Epithelial cell of proximal tubule (primary cell): ENCODE measurements around the gene NID2. TPM values are rescaled to one million over a fixed set of nuclear protein-coding genes. Genes with fewer than 3 reads are reported as not detected.
A peak's percentile ranks its signal among the peaks of the same experiment; 100 is the strongest.

Source experiments
- DNase-seq: peaks from one replicate; pipeline ENCODE4 v3.0.0-alpha.2; 2011; ENCODE audit warnings: low read depth
- H3K4me3 ChIP-seq: 2 replicates; pipeline ENCODE4 v1.5.1; 2011; ENCODE audit warnings: low read depth, mild to moderate bottlenecking, low read length
- CTCF ChIP-seq: conservative IDR thresholded peaks from 2 replicates; pipeline ENCODE4 v1.5.1; 2012; ENCODE audit warnings: low read depth, mild to moderate bottlenecking, low read length
- total RNA-seq: library from RNA; depleted of rRNA; stranded (reverse); fragments of >200 nt; gene quantifications from 2 replicates; pipeline ENCODE4 v1.2.3, GENCODE V29; 2015

NID2 gene
- 12.5 and 13.5 TPM in 2 replicates for total RNA-seq

- no peak for TF ChIP-seq CTCF
- H3K4me3 ChIP-seq = peak within 1 kb of the TSS; percentile 64
- DNase-seq = no peak
These were observed at the start of gene NID2 for GRCh38 chr14:52068615-52069306. Gene NID2 (minus strand): TSS chr14:52069059. CDS start chr14:52068994, 65 bp downstream.

GRCh38 chr14:52117111-52117832 is 48.4 kb upstream of the NID2 start:
- no peak for DNase-seq
- no peak overlapping the region for H3K4me3 ChIP-seq
- no peak for TF ChIP-seq CTCF

- no peak for TF ChIP-seq CTCF
- no peak overlapping the region for H3K4me3 ChIP-seq
- no peak for DNase-seq
These were observed 46.4 kb upstream of the NID2 start for GRCh38 chr14:52115286-52115685.

- no peak overlapping the region for H3K4me3 ChIP-seq
- no peak for TF ChIP-seq CTCF
- no peak for DNase-seq
These were observed 43.6 kb upstream of the NID2 start for GRCh38 chr14:52112336-52113018.

- TF ChIP-seq CTCF = no peak
- no peak overlapping the region for H3K4me3 ChIP-seq
- DNase-seq = peak; percentile 56
These were observed 42.7 kb upstream of the NID2 start for GRCh38 chr14:52111583-52111982.

- DNase-seq = peak; percentile 68
- no peak for TF ChIP-seq CTCF
- H3K4me3 ChIP-seq = no peak overlapping the region
These were observed 41.7 kb upstream of the NID2 start for GRCh38 chr14:52110441-52111086.
